ENCODE data around the gene BIRC5. TPM values are rescaled to one million over a fixed set of nuclear protein-coding genes. Genes with fewer than 3 reads are reported as not detected.

The BIRC5 gene
- total RNA-seq, 4 donors from 2014 or later = 0.44 to 3.3 TPM; not detected in 2

DNA sequence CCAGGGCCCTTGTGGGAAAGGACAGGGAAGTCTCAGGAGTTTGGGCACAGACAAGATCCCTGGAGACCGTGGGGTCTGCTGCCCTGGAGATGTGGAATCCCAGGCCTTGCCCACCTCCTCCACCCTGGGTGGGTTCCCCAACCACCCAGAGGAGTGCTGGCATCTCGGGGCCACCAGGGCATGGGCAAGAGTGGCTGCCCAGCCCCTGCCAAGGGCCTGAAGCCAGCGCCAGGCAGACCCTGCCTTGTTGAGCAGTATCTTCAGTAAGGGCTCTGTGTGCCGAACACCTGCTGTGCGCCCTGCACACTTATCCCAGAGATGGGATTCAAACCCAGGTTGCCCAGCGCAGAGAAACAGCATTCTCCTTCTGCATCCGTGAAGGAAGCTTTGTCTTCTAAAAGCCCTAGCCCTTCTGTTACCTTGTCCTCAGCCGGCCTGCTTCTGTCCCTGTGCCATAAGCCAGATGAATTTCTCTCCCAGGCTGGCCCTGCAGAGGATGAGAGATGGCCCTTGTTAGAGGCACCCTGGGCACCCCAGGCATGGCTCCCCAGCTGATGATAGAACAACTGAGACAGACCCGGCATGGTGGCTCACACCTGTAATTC is 49.8 kb downstream of the BIRC5 start:
- ATAC-seq (peak in 1 of 2 donors; percentile 14), DNase-seq (no peak)
- Histone ChIP-seq H3K27me3 (peaks cover 1 to 2% (median 1%) of the 10 kb centered on the region in 3 donors), H3K4me3 (no peak overlapping the region), H3K9me3 (no peaks in the 10 kb centered on the region), H3K27ac (peak overlapping the region; percentile 18 to 66 (median 64)), H3K4me1 (peaks cover 9 to 13% of the 10 kb centered on the region in 2 donors), H3K36me3 (no peaks in the 10 kb centered on the region)
- in situ Hi-C loops (cut with MboI; ENCODE audit: low sequenced_read_pairs in 4 of 4) = no loop called here
- no peak for TF ChIP-seq POLR2A (IDR thresholded peaks at IDR 0.05)
- TF ChIP-seq, protein P1, sequence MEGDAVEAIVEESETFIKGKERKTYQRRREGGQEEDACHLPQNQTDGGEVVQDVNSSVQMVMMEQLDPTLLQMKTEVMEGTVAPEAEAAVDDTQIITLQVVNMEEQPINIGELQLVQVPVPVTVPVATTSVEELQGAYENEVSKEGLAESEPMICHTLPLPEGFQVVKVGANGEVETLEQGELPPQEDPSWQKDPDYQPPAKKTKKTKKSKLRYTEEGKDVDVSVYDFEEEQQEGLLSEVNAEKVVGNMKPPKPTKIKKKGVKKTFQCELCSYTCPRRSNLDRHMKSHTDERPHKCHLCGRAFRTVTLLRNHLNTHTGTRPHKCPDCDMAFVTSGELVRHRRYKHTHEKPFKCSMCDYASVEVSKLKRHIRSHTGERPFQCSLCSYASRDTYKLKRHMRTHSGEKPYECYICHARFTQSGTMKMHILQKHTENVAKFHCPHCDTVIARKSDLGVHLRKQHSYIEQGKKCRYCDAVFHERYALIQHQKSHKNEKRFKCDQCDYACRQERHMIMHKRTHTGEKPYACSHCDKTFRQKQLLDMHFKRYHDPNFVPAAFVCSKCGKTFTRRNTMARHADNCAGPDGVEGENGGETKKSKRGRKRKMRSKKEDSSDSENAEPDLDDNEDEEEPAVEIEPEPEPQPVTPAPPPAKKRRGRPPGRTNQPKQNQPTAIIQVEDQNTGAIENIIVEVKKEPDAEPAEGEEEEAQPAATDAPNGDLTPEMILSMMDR (IDR thresholded peaks at IDR 0.05 in 4 of 5, conservative IDR thresholded peaks at IDR 0.05 in 1 of 5) = no peak
- intact Hi-C loops (cut with DNase I; ENCODE audit: low total_unique reads) = no loop called here

DNA sequence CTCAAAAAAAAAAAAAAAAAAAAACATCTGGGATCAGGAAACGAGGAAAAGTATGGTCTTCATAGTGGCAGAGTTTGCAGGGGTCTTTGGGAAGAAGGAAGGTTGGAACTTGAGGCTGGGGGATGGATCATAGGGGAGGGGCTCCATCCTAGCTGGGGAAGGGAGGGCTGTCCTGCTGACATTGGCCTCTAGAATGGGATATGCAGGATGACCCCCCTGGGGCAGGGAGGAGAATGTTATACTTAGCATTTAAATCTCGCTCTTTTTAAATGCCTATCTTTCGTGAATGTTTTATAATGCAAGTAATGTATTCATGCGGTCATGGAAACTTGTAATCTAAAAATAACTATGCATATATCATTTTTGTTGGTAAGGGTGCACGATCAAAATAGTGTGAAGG is 50.5 kb downstream of the BIRC5 start:
- Histone ChIP-seq H3K4me3 (no peak overlapping the region), H3K27me3 (peaks cover 8 to 9% (median 9%) of the 10 kb centered on the region in 3 donors), H3K27ac (no peak overlapping the region), H3K4me1 (peaks cover 9 to 13% of the 10 kb centered on the region in 2 donors), H3K9me3 (no peaks in the 10 kb centered on the region), H3K36me3 (no peaks in the 10 kb centered on the region)
- in situ Hi-C loops (cut with MboI; ENCODE audit: low sequenced_read_pairs in 4 of 4) = no loop called here
- intact Hi-C loops (cut with DNase I; ENCODE audit: low total_unique reads) = no loop called here
- ATAC-seq (no peak), DNase-seq (no peak)
- TF ChIP-seq POLR2A (IDR thresholded peaks at IDR 0.05) = no peak
- TF ChIP-seq, protein P1 (IDR thresholded peaks at IDR 0.05 in 4 of 5, conservative IDR thresholded peaks at IDR 0.05 in 1 of 5) = no peak

DNA sequence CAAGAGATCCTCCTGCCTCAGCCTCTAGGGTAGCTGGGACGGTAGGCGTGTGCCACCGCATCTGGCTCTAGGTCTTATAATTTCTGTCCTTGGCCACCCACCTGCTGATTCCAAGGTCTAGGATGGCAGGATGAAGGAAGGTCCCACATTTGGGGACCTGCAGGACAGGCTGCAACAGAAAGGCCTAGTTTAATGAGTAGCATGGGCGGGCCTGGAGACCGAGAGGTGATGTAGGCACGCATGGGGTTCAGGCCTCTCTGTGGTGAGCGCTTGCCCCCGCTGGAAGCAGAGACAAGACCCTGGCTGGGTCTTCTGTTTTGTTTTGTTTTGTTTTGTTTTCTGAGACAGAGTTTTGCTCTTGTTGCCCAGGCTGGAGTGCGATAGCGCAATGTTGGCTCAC is 51.1 kb downstream of the BIRC5 start:
- intact Hi-C loops (cut with DNase I; ENCODE audit: low total_unique reads) = no loop called here
- ATAC-seq = no peak

DNA sequence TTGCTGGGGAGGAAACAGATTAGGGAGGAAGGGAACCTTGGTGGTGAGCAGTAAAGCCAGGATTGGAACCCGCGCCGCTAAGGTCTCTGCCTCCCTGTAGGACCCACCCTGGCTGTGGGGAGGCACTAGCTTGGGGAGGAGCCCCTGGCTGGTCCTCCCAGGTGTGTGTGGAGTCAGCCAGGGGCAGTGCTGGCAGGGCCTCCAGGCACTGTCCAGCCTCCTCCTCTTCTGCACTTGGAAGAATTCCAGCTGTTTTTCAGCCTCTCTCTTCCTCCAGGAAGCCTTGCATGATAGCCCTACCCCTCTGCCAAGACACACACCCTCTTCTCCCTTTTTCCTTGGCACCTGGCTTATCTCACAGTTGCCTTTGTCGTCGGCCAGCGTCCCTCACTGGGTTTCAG is 52.2 kb downstream of the BIRC5 start:
- Histone ChIP-seq H3K27me3 (peaks cover 9 to 15% (median 14%) of the 10 kb centered on the region in 3 donors), H3K4me1 (peaks cover 9 to 13% of the 10 kb centered on the region in 2 donors), H3K4me3 (no peak overlapping the region), H3K9me3 (no peaks in the 10 kb centered on the region), H3K27ac (no peak overlapping the region), H3K36me3 (no peaks in the 10 kb centered on the region)
- in situ Hi-C loops (cut with MboI; ENCODE audit: low sequenced_read_pairs in 4 of 4) = no loop called here
- no peak for TF ChIP-seq POLR2A (IDR thresholded peaks at IDR 0.05)
- TF ChIP-seq, protein P1 (IDR thresholded peaks at IDR 0.05 in 4 of 5, conservative IDR thresholded peaks at IDR 0.05 in 1 of 5) = no peak
- ATAC-seq (no peak), DNase-seq (no peak)
- intact Hi-C loops (cut with DNase I; ENCODE audit: low total_unique reads) = no loop called here

More for the DNA sequence above, 51.1 kb downstream of the BIRC5 start:
- TF ChIP-seq POLR2A (IDR thresholded peaks at IDR 0.05) = no peak
- TF ChIP-seq, protein P1 (IDR thresholded peaks at IDR 0.05 in 4 of 5, conservative IDR thresholded peaks at IDR 0.05 in 1 of 5) = no peak
- peaks cover 9 to 12% (median 10%) of the 10 kb centered on the region in 3 donors for H3K27me3 ChIP-seq
- H3K36me3 ChIP-seq = no peaks in the 10 kb centered on the region
- in situ Hi-C loops (cut with MboI; ENCODE audit: low sequenced_read_pairs in 4 of 4) = no loop called here
- H3K9me3 ChIP-seq = no peaks in the 10 kb centered on the region
- no peak overlapping the region for H3K4me3 ChIP-seq
- H3K27ac ChIP-seq = peak overlapping the region in 1 of 4 donors; percentile 7
- peaks cover 9 to 13% of the 10 kb centered on the region in 2 donors for H3K4me1 ChIP-seq
- DNase-seq = no peak

All from gastrocnemius medialis (tissue), 4 donors.